NCI-H146 treated with DMSO at 0.1 percent for 48 hours (cell line): ENCODE results near the gene RBM39.
"Not testable (repeated sequence)": the region's sequence is repeated elsewhere in the genome, so short reads cannot be mapped to it uniquely, and the experiment has no call there.

Experiments used
- DNase-seq: peaks from one replicate; lab custom pipeline; 2025; ENCODE audit not compliant: unreplicated experiment; lab: John Stamatoyannopoulos, UW

Gene RBM39

GRCh38 chr20:35706591-35707529 is 35.2 kb downstream of the RBM39 start:
- not testable (repeated sequence) for DNase-seq

GRCh38 chr20:35705894-35706293 is 36.2 kb downstream of the RBM39 start:
- DNase-seq: not testable (repeated sequence)

GRCh38 chr20:35704514-35705261 is 37.4 kb downstream of the RBM39 start:
- no peak for DNase-seq

- DNase-seq: no peak
Observed at GRCh38 chr20:35702824-35703695, 39.0 kb downstream of the RBM39 start.

GRCh38 chr20:35702051-35702823 is 39.8 kb downstream of the RBM39 start:
- DNase-seq: no peak

GRCh38 chr20:35700625-35701148 is 41.4 kb downstream of the RBM39 start:
- DNase-seq: no peak

- DNase-seq: no peak
Observed at GRCh38 chr20:35699957-35700624, 42.0 kb downstream of the RBM39 start.

GRCh38 chr20:35699127-35699956 is 42.7 kb downstream of the RBM39 start, which contains the start of the genes NFS1 and ROMO1:
NFS1 (minus strand) TSS chr20:35699352; CDS start chr20:35699288, 64 bp downstream.
ROMO1 (plus strand) TSS chr20:35699405; CDS start chr20:35699633, 228 bp downstream.
- peak; percentile 70 for DNase-seq

- no peak for DNase-seq
Observed at GRCh38 chr20:35698298-35699126, 43.5 kb downstream of the RBM39 start.

GRCh38 chr20:35697696-35698297 is 44.3 kb downstream of the RBM39 start:
- DNase-seq: no peak

- no peak for DNase-seq
Observed at GRCh38 chr20:35695978-35696377, 46.1 kb downstream of the RBM39 start.

- no peak for DNase-seq
Observed at GRCh38 chr20:35695245-35695749, 46.8 kb downstream of the RBM39 start.

- no peak for DNase-seq
Observed at GRCh38 chr20:35690265-35690664, 51.8 kb downstream of the RBM39 start.

- not testable (repeated sequence) for DNase-seq
Observed at GRCh38 chr20:35686872-35687271, 55.2 kb downstream of the RBM39 start.

GRCh38 chr20:35685368-35685767 is 56.7 kb downstream of the RBM39 start:
- DNase-seq: not testable (repeated sequence)

- DNase-seq: no peak
Observed at GRCh38 chr20:35681960-35682359, 60.1 kb downstream of the RBM39 start.
